RWPE2 (cell line): ENCODE measurements around the gene BSCL2.
"Not testable (repeated sequence)": the region's sequence is repeated elsewhere in the genome, so short reads cannot be mapped to it uniquely, and the experiment has no call there.

Experiments
- ATAC-seq: fragments of 200-7000 bp; cut with Tn5 transposase; 3 replicates; pipeline ENCODE4 v1.9.1; 2021; ENCODE audit warnings: low read depth
- DNase-seq: peaks from one replicate; pipeline ENCODE4 v3.0.0-alpha.2; 2020; ENCODE audit warnings: low spot score
- H3K27ac ChIP-seq: fragments of 450-650 bp; 2 replicates; pipeline ENCODE4 v1.5.1; 2017; ENCODE audit warnings: mild to moderate bottlenecking; ENCODE audit not compliant: poor library complexity, severe bottlenecking
- H3K27me3 ChIP-seq: fragments of 250-450 bp; sonication (Bioruptor Pico); 2 replicates; pipeline ENCODE4 v1.5.1; 2021; ENCODE audit warnings: mild to moderate bottlenecking, moderate library complexity; ENCODE audit not compliant: insufficient read depth, poor library complexity, severe bottlenecking
- H3K36me3 ChIP-seq: fragments of 250-450 bp; sonication (Bioruptor Pico); 2 replicates; pipeline ENCODE4 v1.5.1; 2020; ENCODE audit warnings: low read depth, mild to moderate bottlenecking, moderate library complexity
- H3K4me1 ChIP-seq: fragments of 250-450 bp; sonication (Bioruptor Pico); 2 replicates; pipeline ENCODE4 v1.5.1; 2021; ENCODE audit warnings: mild to moderate bottlenecking, moderate library complexity; ENCODE audit not compliant: insufficient read depth, poor library complexity, severe bottlenecking
- H3K4me3 ChIP-seq: fragments of 250-450 bp; sonication (Bioruptor Pico); 2 replicates; pipeline ENCODE4 v1.5.1; 2021; ENCODE audit warnings: mild to moderate bottlenecking, moderate library complexity; ENCODE audit not compliant: severe bottlenecking
- H3K9me3 ChIP-seq: fragments of 250-450 bp; sonication (Bioruptor Pico); 2 replicates; pipeline ENCODE4 v1.5.1; 2021; ENCODE audit warnings: mild to moderate bottlenecking, moderate library complexity; ENCODE audit not compliant: severe bottlenecking
- TF ChIP-seq, protein P1 (sequence below): fragments of 450-650 bp; IDR thresholded peaks from one replicate; pipeline ENCODE4 v1.5.1; 2017; ENCODE audit warnings: mild to moderate bottlenecking, moderate library complexity; ENCODE audit not compliant: poor library complexity, severe bottlenecking

Gene BSCL2

DNA sequence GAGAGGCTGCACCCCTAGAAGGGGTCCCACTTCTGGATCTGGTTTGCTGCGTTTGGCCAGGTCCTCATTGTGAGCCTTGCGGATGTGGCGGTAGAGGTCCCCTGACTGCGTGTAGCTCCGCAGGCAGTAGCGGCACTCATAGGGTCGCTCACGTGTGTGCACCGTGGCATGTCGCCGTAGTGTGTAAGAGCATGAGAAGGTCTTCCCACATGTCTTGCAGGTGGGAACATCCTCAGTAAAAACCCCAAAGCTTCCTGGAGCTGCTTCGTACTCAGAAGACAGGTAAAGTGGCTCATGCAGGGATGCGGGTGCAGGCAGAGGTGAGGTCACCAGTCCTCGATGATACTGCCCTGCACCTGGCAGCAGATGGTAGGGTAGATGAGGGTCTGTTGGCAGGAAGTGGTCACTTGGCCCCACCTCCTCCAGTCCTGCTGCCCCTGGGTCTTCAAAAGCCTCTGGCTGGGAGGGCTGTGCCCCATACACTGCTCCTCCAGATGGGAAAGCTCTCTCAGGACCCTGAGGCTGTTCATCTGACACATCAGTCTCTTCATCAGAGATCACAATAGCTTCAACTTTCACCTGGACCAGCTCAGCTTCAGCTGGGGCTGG lies 45.1 kb upstream of the BSCL2 start:
- no peak for DNase-seq
- no peak overlapping the region for H3K27ac ChIP-seq
- TF ChIP-seq, protein P1, sequence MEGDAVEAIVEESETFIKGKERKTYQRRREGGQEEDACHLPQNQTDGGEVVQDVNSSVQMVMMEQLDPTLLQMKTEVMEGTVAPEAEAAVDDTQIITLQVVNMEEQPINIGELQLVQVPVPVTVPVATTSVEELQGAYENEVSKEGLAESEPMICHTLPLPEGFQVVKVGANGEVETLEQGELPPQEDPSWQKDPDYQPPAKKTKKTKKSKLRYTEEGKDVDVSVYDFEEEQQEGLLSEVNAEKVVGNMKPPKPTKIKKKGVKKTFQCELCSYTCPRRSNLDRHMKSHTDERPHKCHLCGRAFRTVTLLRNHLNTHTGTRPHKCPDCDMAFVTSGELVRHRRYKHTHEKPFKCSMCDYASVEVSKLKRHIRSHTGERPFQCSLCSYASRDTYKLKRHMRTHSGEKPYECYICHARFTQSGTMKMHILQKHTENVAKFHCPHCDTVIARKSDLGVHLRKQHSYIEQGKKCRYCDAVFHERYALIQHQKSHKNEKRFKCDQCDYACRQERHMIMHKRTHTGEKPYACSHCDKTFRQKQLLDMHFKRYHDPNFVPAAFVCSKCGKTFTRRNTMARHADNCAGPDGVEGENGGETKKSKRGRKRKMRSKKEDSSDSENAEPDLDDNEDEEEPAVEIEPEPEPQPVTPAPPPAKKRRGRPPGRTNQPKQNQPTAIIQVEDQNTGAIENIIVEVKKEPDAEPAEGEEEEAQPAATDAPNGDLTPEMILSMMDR: no peak
- no peak for ATAC-seq
- H3K4me1 ChIP-seq: no peaks in the 10 kb centered on the region
- no peak overlapping the region for H3K4me3 ChIP-seq
- peaks cover 18% of the 10 kb centered on the region for H3K36me3 ChIP-seq
- H3K27me3 ChIP-seq: no peaks in the 10 kb centered on the region
- no peaks in the 10 kb centered on the region for H3K9me3 ChIP-seq

- H3K4me1 ChIP-seq, H3K4me3 ChIP-seq, H3K9me3 ChIP-seq, H3K27me3 ChIP-seq, H3K27ac ChIP-seq, DNase-seq, ATAC-seq: not testable (repeated sequence)
- H3K36me3 ChIP-seq: peaks cover 18% of the 10 kb centered on the region
Observed at GRCh38 chr11:62749931-62750330, 42.7 kb upstream of the BSCL2 start.

DNA sequence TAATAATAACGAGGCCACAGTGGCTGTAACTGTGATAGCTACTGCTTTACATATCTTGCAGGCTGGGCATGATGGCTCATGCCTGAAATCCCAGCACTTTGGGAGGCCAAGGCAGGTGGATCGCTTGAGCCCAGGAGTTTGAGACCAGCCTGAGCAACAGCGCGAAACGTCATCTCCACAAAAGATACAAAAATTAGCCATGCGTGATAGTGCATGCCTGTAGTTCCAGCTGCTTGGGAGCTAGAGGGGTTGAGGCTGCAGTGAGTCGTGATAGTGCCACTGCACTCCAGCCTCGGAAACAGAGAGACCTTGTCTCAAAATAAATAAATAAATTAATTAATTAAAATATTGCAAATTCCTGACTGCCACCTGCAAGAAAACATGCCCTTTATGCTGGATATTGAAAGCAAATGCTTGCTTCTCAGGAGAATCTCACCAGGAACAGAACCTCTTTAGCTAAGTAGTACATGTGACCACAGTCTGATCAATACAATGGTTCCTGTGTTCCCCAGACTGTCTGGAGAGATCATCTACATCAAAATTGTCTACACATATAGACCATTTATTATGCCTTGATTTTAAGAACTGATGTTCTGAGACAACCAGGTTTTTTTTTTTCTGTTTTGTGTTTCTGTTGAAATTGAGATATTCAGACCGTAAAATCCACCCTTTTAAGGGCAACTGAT lies 40.4 kb upstream of the BSCL2 start:
- H3K4me3 ChIP-seq: no peak overlapping the region
- no peaks in the 10 kb centered on the region for H3K27me3 ChIP-seq
- no peak for DNase-seq
- TF ChIP-seq, protein P1: no peak
- no peak overlapping the region for H3K27ac ChIP-seq
- no peak for ATAC-seq
- H3K36me3 ChIP-seq: peaks cover 11% of the 10 kb centered on the region
- no peaks in the 10 kb centered on the region for H3K4me1 ChIP-seq
- no peaks in the 10 kb centered on the region for H3K9me3 ChIP-seq

DNA sequence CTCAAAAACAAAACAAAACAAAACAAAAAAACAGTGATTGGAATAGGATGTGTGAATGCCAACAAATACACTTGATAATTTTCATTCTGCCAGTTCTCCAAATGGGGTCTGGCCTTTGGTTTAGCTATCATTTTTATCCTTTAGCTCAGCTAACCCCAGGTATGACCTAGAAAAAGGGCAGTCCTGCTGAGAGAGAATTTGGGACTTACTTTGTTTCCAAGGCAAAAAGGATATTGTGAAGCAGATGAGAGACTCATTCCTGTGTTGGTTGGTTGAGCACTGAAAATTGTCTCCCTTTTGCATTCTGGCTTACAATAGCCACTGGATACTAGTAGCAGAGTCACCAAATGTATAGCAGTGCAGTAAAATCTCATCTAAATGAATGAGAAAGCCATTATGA lies 30.0 kb upstream of the BSCL2 start:
- Histone ChIP-seq H3K4me3 (no peak overlapping the region), H3K27me3 (no peaks in the 10 kb centered on the region), H3K27ac (no peak overlapping the region), H3K9me3 (no peaks in the 10 kb centered on the region), H3K36me3 (peaks cover 73% of the 10 kb centered on the region), H3K4me1 (no peaks in the 10 kb centered on the region)
- ATAC-seq (no peak), DNase-seq (no peak)
- TF ChIP-seq, protein P1: no peak

- Histone ChIP-seq H3K27ac (no peak overlapping the region), H3K36me3 (peaks cover 70% of the 10 kb centered on the region)
- TF ChIP-seq, protein P1: peak; percentile 28
Observed at GRCh38 chr11:62732830-62733229, 25.6 kb upstream of the BSCL2 start.

DNA sequence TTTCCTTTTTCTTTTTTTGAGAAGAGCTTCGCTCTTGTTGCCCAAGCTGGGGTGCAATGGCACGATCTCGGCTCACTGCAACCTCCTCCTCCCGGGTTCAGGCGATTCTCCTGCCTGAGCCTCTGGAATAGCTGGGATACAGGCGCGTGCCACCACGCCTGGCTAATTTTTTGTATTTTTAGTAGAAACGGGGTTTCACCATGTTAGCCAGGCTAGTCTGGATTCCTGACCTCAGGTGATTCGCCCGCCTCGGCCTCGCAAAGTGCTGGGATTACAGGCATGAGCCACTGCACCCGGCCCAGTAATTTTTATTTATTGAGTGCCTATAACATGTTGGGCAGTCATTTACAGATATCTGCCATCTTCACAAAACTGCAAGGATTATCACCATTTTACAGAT lies 22.9 kb upstream of the BSCL2 start:
- H3K36me3 ChIP-seq: peaks cover 58% of the 10 kb centered on the region
- H3K27me3 ChIP-seq, DNase-seq, H3K4me1 ChIP-seq, ATAC-seq, H3K9me3 ChIP-seq: not testable (repeated sequence)
- H3K27ac ChIP-seq: peak overlapping the region; percentile 89
- peak overlapping the region; percentile 67 for H3K4me3 ChIP-seq

More at GRCh38 chr11:62732830-62733229, 25.6 kb upstream of the BSCL2 start:
- H3K27me3 ChIP-seq: no peaks in the 10 kb centered on the region
- H3K9me3 ChIP-seq: no peaks in the 10 kb centered on the region
- H3K4me3 ChIP-seq: no peak overlapping the region
- DNase-seq (no peak), ATAC-seq (no peak)
- H3K4me1 ChIP-seq: peaks cover 5% of the 10 kb centered on the region
